HG02571 (cell line): ENCODE measurements around the gene DDX28.
"Not testable (repeated sequence)": the region's sequence is repeated elsewhere in the genome, so short reads cannot be mapped to it uniquely, and the experiment has no call there.

Experiments used
- ATAC-seq: cut with Tn5 transposase; IDR thresholded peaks from one replicate; pipeline ENCODE4 v1.9.1; 2021; ENCODE audit warnings: mild to moderate bottlenecking, moderate library complexity; ENCODE audit not compliant: unreplicated experiment

The DDX28 gene

GRCh38 chr16:67995423-67995822 lies 27.6 kb downstream of the DDX28 start:
- no peak for ATAC-seq

- ATAC-seq: not testable (repeated sequence)
Observed at GRCh38 chr16:67994040-67994408, 29.0 kb downstream of the DDX28 start.

GRCh38 chr16:67993207-67994039 lies 29.6 kb downstream of the DDX28 start:
- ATAC-seq: peak; percentile 58

DNA sequence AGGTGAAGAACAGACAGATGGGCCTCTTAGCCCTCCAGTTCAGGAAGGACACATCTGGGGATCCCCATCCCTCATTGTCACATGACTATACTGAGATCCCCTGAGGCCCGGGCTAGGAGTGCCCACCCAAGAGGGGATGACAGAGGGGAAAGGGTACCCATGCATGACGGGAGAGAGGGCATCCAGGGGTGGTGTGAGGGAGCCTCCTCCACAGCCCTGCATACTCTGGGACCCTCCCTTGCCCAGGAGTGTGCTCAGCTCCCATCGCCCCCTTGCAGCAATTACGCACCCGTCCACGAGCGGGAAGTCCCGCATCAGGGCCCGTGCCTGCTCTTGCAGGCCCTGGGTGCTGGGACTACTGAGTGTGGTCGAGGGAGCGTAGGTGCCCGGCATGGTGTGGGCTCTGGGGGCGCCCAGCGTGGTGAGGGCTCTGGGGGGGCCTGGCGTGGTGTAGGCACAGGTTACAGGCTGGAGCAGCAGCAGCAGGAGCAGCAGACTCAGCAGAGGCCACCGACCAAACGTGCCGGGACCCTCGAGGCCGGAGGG lies 30.3 kb downstream of the DDX28 start:
- ATAC-seq: no peak

GRCh38 chr16:67990018-67990386 lies 33.0 kb downstream of the DDX28 start:
- no peak for ATAC-seq

- no peak for ATAC-seq
Observed at GRCh38 chr16:67989322-67990017, 33.6 kb downstream of the DDX28 start.

- ATAC-seq: no peak
Observed at GRCh38 chr16:67988675-67989074, 34.4 kb downstream of the DDX28 start.

GRCh38 chr16:67987460-67988160 lies 35.4 kb downstream of the DDX28 start:
- ATAC-seq: no peak

DNA sequence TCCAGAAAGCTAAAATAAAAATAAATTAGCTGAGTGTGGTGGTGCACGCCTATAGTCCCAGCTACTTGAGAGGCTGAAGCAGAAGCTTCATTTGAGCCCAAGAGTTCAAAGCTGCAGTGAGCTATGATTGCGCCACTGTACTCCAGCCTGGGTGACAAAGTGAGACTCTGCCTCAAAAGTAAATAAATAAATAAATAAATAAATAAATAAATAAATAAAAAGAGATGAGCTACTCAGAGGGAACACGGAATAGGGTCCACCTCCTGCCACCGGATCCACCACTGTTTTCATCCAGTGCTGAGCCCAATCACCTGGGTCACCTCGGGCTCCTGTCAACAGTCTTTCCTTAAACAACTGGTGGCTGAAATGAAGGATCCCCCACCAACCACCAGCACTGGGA lies 36.1 kb downstream of the DDX28 start:
- no peak for ATAC-seq

DNA sequence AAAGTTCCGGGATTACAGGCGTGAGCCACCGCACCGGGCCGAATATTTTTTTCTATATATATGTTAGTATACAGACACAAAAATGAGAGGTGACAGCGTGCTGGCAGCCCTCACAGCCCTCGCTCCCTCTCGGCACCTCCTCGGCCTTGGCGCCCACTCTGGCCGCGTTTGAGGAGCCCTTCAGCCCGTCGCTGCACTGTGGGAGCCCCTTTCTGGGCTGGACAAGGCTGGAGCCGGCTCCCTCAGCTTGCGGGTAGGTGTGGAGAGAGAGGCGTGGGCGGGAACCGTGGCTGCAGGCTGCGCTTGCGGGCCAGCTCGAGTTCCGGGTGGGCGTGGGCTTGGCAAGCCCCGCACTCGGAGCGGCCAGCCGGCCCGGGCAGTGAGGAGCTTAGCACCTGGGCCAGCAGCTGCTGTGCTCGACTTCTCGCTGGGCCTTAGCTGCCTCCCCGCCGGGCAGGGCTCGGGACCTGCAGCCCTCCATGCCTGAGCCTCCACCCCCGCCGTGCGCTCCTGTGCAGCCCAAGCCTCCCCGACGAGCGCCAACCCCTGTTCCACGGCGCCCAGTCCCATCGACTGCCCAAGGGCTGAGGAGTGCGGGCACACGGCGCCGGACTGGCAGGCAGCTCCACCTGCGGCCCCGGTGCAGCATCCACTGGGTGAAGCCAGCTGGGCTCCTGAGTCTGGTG lies 40.9 kb downstream of the DDX28 start:
- no peak for ATAC-seq

- ATAC-seq: no peak
Observed at GRCh38 chr16:67979955-67980678, 42.9 kb downstream of the DDX28 start, which contains the start of gene DPEP3. Gene DPEP3 (minus strand): TSS chr16:67980499. CDS start chr16:67980380, 119 bp downstream.

DNA sequence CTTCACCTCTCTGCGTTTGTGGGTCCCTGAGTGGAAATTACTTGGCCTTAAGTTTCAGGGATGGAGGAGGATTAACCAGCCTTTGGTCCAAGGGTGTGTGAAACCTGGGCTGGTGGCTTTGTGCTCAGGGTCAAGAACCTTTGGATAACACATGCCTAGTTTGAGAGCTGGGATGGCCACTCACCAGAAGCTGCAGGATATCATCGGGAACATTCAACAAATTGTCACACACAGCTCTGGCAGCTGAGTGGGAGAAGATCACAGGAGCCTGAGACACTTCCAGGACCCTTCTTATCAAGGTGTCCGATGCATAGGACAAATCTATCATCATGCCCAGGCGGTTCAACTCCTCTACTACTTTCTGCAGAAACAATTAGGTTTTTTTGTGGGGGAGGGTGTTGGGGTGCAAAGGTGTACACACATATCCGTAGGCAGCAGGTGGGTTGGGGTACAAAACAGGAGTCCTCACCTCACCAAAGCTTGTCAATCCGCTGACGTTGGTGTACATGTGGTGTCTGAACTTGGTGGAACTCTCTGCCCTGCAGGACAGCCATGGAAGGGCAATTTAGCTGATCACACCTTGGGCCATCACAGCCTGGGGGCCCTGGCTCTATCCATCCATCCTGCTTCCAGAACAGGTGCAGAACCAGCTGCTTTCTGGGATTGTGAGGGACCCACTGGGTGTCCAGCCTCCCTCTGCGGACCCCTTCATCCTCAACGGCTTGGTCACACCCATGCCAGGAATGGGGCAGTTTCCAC lies 45.4 kb downstream of the DDX28 start:
- ATAC-seq: no peak

DNA sequence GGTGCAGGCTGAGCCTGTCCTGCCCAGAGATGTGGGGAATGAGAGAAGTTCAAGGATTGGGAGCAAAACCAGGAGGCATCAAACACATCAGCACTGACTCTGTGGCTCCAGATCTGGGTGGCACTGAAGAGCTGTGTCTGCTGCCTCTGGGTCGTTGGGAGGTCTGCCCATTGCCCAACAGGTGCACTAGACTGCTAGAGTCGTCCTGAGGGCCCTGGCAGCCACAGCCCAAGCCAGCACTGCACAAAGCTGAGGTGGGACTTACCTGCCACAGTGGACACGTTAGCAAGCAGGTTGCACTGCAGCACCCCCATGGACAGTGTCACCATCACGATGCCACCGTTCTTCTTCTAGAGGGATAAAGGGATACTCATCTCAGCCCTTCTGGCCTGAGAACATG lies 46.0 kb downstream of the DDX28 start:
- no peak for ATAC-seq

- no peak for ATAC-seq
Observed at GRCh38 chr16:67976205-67976604, 46.8 kb downstream of the DDX28 start.

DNA sequence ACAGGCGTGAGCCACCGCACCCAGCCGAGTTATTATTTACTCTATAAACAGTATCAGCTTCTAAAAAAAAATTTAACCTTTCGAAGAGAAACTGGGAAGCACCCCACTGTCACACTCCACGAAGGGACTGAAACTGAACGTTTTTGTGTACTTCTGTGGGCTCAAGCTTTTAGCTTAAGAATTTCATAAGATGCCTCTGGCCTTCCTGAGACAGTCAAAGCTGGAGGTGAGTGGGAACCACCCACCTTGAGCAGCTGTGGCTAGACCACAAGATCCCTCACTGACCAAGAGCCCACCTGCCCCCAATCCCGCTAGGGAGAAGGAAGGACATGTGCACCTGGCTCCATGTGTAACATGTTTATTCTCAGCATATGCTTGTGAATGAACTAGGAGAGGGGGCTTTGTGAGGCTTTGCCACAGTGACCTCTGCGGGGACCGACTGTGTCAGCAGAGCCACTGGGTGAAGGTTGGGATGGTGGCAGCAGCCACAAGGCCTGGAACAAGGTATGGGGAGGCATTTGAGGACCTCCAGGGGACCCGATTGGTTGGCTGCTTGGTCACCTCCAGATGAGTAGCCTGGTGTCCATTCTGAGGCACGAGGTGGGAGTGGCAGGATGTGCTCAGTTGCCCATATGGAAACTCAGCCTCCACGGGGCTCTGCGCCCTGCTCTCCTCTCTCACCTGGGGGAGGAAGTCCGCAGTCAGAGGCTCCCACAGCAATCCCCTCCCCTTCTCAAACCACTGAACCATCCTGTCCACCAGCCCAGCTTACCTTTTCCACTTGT lies 47.5 kb downstream of the DDX28 start:
- ATAC-seq: no peak

- not testable (repeated sequence) for ATAC-seq
Observed at GRCh38 chr16:67972285-67972684, 50.7 kb downstream of the DDX28 start.

GRCh38 chr16:67971111-67971510 lies 51.9 kb downstream of the DDX28 start:
- ATAC-seq: no peak
